Neutrophil (primary cell): ENCODE measurements around the gene GAPDH.

ENCODE experiments used
- H3K27ac ChIP-seq: fragments of 200-600 bp; sonication (generic); 2 replicates; pipeline ENCODE4 v1.5.1; 2016; ENCODE audit warnings: mild to moderate bottlenecking, moderate library complexity
- H3K27me3 ChIP-seq: fragments of 200-600 bp; sonication (generic); 2 replicates; pipeline ENCODE4 v1.6.0; 2016; ENCODE audit warnings: mild to moderate bottlenecking
- H3K36me3 ChIP-seq: fragments of 200-600 bp; sonication (generic); 2 replicates; pipeline ENCODE4 v1.5.1; 2017
- H3K4me1 ChIP-seq, 2 experiments: fragments of 200-600 bp in 1 of 2; sonication (generic) in 1 of 2; 1 replicate in 1 of 2; 2 replicates in 1 of 2; pipeline versions ENCODE4 v1.5.1 to v1.6.1; 2013 to 2016; ENCODE audit warnings: low read depth in 1 of 2, low read length in 1 of 2, mild to moderate bottlenecking in 1 of 2, moderate library complexity in 1 of 2; ENCODE audit not compliant: control insufficient read depth in 1 of 2, insufficient read depth in 1 of 2
- H3K4me3 ChIP-seq, 2 experiments: fragments of 200-600 bp in 1 of 2; sonication (generic) in 1 of 2; 1 replicate in 1 of 2; 2 replicates in 1 of 2; pipeline ENCODE4 v1.5.1; 2013 to 2016; ENCODE audit warnings: low read depth in 1 of 2, low read length in 1 of 2, mild to moderate bottlenecking in 1 of 2, moderate library complexity in 1 of 2
- H3K9me3 ChIP-seq: fragments of 200-600 bp; sonication (generic); 2 replicates; pipeline ENCODE4 v1.5.1; 2016
- TF ChIP-seq, protein P1 (sequence below): fragments of 200-600 bp; sonication (generic); IDR thresholded peaks from 2 replicates; pipeline ENCODE4 v1.5.1; 2016; ENCODE audit warnings: antibody characterized with exemption

GAPDH gene

DNA sequence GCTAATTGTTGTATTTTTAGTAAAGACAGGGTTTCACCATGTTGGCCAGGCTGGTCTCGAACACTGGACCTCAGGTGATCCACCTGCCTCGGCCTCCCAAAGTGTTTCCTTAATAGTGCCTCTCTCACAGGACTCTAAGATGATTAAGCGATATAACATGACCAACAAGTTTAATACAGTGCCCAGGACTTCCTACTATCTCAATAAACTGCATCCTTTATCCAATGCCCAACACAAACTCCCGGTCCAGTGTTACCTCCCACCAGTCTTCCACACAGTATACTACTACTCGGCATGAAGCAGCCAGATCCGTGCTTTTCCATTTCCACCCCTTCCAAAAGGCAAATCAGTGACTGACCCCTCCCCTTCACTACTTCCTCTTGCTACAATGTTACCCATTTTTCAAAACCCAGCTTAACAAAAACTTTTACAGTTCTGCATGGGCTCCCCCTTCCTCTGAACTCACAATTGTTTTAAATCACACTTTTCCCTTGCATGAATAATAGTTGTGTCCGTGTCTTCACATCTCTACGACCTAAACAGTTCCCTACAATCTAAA is 32.9 kb downstream of the GAPDH start:
- H3K36me3 ChIP-seq, result peaks cover 31% of the 10 kb centered on the region
- no peaks in the 10 kb centered on the region for H3K9me3 ChIP-seq
- H3K4me3 ChIP-seq, result peak overlapping the region; percentile 80
- H3K27me3 ChIP-seq, result no peaks in the 10 kb centered on the region
- peaks cover 18 to 23% of the 10 kb centered on the region in 2 experiments for H3K4me1 ChIP-seq
- peak overlapping the region; percentile 80 for H3K27ac ChIP-seq
- TF ChIP-seq, protein P1, sequence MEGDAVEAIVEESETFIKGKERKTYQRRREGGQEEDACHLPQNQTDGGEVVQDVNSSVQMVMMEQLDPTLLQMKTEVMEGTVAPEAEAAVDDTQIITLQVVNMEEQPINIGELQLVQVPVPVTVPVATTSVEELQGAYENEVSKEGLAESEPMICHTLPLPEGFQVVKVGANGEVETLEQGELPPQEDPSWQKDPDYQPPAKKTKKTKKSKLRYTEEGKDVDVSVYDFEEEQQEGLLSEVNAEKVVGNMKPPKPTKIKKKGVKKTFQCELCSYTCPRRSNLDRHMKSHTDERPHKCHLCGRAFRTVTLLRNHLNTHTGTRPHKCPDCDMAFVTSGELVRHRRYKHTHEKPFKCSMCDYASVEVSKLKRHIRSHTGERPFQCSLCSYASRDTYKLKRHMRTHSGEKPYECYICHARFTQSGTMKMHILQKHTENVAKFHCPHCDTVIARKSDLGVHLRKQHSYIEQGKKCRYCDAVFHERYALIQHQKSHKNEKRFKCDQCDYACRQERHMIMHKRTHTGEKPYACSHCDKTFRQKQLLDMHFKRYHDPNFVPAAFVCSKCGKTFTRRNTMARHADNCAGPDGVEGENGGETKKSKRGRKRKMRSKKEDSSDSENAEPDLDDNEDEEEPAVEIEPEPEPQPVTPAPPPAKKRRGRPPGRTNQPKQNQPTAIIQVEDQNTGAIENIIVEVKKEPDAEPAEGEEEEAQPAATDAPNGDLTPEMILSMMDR, result no peak

DNA sequence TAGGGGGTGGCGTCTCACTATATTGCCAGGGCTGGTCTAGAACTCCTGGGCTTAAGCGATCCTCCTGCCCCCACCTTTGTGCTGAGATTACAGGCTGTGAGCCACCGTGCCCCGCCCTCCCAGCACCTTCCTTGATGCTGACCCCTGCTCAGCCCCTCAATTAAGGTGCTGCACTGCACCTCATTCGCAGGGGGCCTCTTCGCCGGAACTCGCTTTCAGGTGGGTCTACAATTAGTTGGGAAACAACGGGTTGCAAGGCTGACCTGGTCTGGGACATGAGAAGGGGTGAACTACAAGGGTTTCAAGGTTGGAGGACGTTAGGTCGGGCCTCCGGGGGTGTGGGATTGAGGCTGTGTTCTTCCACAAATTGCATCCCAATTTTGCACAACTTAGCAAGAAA is 35.0 kb downstream of the GAPDH start:
- Histone ChIP-seq H3K36me3 (peaks cover 53% of the 10 kb centered on the region), H3K27ac (peak overlapping the region; percentile 16), H3K9me3 (no peaks in the 10 kb centered on the region), H3K4me3 (peak overlapping the region in 1 of 2 experiments; percentile 80), H3K4me1 (peaks cover 18 to 23% of the 10 kb centered on the region in 2 experiments), H3K27me3 (no peaks in the 10 kb centered on the region)
- TF ChIP-seq, protein P1, result no peak

DNA sequence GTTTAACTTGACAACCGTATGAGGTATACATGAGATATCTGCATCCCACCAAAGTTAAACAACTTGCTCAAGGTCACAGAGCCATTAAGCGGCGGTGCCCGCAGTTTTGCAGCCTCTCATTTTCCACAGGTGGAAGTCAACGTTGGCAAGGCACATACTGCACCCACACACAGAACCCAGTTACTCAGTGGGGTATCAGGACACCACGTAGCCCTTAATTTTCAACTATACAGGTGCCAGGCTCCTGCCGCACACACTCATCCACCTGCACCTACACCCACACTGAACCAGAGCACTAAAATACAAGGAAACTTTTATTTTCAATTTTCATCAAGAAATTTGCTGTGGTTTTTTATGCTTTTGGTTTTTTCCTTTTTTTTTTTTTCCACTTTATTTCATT is 35.5 kb downstream of the GAPDH start:
- Histone ChIP-seq H3K4me1 (peaks cover 18 to 23% of the 10 kb centered on the region in 2 experiments), H3K36me3 (peaks cover 57% of the 10 kb centered on the region), H3K27ac (peak overlapping the region; percentile 16), H3K4me3 (no peak overlapping the region), H3K27me3 (no peaks in the 10 kb centered on the region), H3K9me3 (no peaks in the 10 kb centered on the region)
- TF ChIP-seq, protein P1, result no peak

DNA sequence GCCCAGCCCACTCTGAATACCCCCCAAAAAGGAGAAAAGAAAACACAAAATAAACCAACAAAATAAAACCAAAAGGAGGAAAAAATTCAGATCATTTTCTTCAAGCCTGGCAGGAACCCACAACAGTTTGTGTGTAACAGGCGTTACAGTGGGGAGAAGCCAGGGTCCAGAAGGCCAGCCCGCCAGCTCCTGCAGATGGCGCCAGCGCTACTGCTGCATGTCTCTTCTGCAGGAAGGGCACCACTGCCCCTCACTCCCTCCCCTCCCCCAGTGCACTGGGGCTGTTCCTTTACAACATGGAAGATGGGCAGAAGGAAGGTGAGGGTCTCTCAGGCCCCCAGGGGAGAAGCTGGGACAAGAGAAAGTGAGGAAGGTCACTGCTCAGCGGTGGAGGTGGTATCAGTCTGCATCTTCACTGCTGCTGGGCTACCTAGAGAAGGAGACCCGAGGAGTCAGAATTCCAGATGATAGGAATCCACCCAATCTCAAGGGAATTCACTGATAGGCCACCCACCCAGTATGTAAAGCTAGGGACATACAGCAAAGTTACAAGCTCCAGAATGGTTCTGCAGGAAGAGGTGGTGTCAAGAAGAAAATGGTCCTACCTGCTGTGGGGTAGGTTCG is 36.1 kb downstream of the GAPDH start:
- Histone ChIP-seq H3K36me3 (peaks cover 62% of the 10 kb centered on the region), H3K9me3 (no peaks in the 10 kb centered on the region), H3K4me3 (no peak overlapping the region), H3K27ac (peak overlapping the region; percentile 13), H3K27me3 (no peaks in the 10 kb centered on the region), H3K4me1 (peaks cover 18 to 23% of the 10 kb centered on the region in 2 experiments)
- TF ChIP-seq, protein P1, result peak; percentile 21

DNA sequence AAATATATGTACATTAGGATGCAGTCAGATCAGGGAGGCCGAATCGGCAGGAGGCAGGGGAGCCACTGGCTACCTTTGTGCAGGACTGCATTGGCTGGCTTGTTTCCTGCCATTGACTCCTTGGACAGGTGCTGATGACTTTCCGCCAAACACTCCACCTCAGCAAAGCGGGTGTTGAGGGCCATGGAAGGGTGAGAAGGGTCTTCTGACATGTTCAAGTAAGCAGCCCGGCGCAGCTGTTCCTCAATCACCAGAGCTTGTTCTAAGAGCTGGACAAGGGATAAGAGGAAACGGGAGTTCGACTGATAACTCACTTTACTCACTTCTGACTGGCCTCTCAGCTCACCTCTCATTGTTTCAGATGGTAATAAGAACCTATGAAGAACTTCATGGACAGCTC is 38.7 kb downstream of the GAPDH start:
- H3K27ac ChIP-seq, result no peak overlapping the region
- TF ChIP-seq, protein P1, result no peak
- H3K36me3 ChIP-seq, result peaks cover 88% of the 10 kb centered on the region
- H3K9me3 ChIP-seq, result no peaks in the 10 kb centered on the region
- H3K4me1 ChIP-seq, result peaks cover under 1 to 11% of the 10 kb centered on the region in 2 experiments
- no peaks in the 10 kb centered on the region for H3K27me3 ChIP-seq
- H3K4me3 ChIP-seq, result no peak overlapping the region
